Ovary (tissue), 3 donors: ENCODE measurements around the gene GRWD1.

ENCODE experiments used
- EP300 ChIP-seq: sonication (generic); formaldehyde crosslinking; IDR thresholded peaks from one replicate; pipeline ENCODE4 v1.6.1; 2017; ENCODE audit warnings: antibody characterized with exemption
- POLR2A ChIP-seq: fragments of 450-650 bp; IDR thresholded peaks from one replicate; pipeline ENCODE4 v1.6.1; 2017; ENCODE audit warnings: antibody characterized with exemption, mild to moderate bottlenecking, moderate library complexity
- TF ChIP-seq, protein P1 (sequence below), 3 donors: fragments of 450-650 bp in 2 of 3; fragments of 200-600 bp in 1 of 3; IDR thresholded peaks; one replicate each; pipeline versions ENCODE4 v1.5.1 to v1.8.0; 2016 to 2022; ENCODE audit warnings: antibody characterized with exemption in 3 of 3, mild to moderate bottlenecking in 1 of 3
- donor health status: DM: no; HTN: no; CAD: no.

DNA sequence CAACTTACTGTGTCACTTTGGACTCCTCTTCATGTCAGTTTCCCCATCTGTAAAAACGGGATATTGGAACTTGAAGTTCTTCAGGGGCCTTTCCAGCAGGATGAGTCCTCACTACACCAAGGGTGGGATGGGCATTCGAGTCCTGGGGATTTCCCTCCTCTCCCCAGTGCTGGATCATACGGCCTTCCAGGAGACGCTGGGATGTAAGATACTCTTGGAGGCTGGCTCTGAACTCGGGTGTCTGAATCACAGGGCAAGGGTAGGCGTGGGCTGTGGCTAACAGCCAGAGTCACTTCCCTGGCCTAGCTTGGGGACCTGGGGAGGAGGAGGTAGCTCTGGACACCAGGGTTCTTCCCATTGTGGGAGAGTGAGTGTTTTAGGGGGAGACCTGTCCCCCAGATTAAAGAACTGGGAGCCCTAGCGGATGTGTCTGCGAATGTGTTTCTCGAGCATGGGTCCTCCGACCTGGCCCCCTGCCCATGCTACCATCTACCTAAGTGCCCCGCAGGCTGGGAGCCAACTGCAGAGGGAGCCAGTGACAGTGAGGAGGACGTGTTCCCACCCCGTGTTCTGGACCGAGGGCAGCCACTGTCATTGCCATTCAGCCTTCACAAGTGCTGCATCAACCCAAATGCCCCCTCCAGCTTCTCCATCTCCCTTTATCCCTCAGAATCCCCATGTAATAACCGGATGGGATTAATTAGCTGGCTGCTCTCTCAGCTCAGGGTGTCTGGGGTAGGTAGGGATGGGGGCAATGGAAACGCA lies 21.0 kb downstream of the GRWD1 start:
- TF ChIP-seq, protein P1, sequence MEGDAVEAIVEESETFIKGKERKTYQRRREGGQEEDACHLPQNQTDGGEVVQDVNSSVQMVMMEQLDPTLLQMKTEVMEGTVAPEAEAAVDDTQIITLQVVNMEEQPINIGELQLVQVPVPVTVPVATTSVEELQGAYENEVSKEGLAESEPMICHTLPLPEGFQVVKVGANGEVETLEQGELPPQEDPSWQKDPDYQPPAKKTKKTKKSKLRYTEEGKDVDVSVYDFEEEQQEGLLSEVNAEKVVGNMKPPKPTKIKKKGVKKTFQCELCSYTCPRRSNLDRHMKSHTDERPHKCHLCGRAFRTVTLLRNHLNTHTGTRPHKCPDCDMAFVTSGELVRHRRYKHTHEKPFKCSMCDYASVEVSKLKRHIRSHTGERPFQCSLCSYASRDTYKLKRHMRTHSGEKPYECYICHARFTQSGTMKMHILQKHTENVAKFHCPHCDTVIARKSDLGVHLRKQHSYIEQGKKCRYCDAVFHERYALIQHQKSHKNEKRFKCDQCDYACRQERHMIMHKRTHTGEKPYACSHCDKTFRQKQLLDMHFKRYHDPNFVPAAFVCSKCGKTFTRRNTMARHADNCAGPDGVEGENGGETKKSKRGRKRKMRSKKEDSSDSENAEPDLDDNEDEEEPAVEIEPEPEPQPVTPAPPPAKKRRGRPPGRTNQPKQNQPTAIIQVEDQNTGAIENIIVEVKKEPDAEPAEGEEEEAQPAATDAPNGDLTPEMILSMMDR (IDR thresholded peaks at IDR 0.05) = no peak
- no peak for TF ChIP-seq EP300
- TF ChIP-seq POLR2A = no peak
